ENCODE measurements around the gene CATSPER4. TPM values are rescaled to one million over a fixed set of nuclear protein-coding genes. Genes with fewer than 3 reads are reported as not detected.
A peak's percentile ranks its signal among the peaks of the same experiment; 100 is the strongest.

The CATSPER4 gene
- total and polyA plus RNA-seq, 4 experiments from 2014 or later = not detected

- Mint-ChIP-seq H3K4me1 (peaks cover 6 to 30% (median 14%) of the 10 kb centered on the region in 4 donors), H3K36me3 (no peaks in the 10 kb centered on the region), H3K4me3 (peak overlapping the region in 2 of 8 donors; percentile 11 to 46), H3K27me3 (no peaks in the 10 kb centered on the region), H3K9me3 (peaks cover 0 to 1% (median 0%) of the 10 kb centered on the region in 8 donors), H3K27ac (peak overlapping the region in 4 of 7 donors; percentile 8 to 43 (median 30))
- POLR2A ChIA-PET (ENCODE audit: partially characterized antibody) = no interaction called here
- DNase-seq = no peak
- Histone ChIP-seq H3K4me3 (ENCODE audit: low read length in 2 of 2) (no peak overlapping the region), H3K9me3 (ENCODE audit: control insufficient read depth in 1 of 2, low read length in 2 of 2) (no peaks in the 10 kb centered on the region), H3K36me3 (ENCODE audit: insufficient read depth, low read length) (no peaks in the 10 kb centered on the region), H3K27ac (ENCODE audit: low read depth, low read length) (no peak overlapping the region), H3K4me1 (ENCODE audit: insufficient read depth, low read length) (peaks cover 7% of the 10 kb centered on the region), H3K27me3 (ENCODE audit: insufficient read depth, low read length) (no peaks in the 10 kb centered on the region)
- CTCF ChIA-PET (ENCODE audit: partially characterized antibody) = interaction anchor here (1.5 to 4.6 kb wide), 3 partner anchors 12 to 43 kb away, joined by 4 to 37 read pairs (median 6); partner anchors contain the start of genes CEP85 and ZNF593
- intact Hi-C loops (cut with micrococcal nuclease) = no loop called here
These were observed 1.3 kb downstream of the CATSPER4 start for GRCh38 chr1:26191739-26192138.

GRCh38 chr1:26195805-26196204, 5.4 kb downstream of the CATSPER4 start:
- Histone ChIP-seq H3K4me3 (ENCODE audit: low read length in 2 of 2) (no peak overlapping the region), H3K9me3 (ENCODE audit: control insufficient read depth in 1 of 2, low read length in 2 of 2) (no peaks in the 10 kb centered on the region), H3K36me3 (ENCODE audit: insufficient read depth, low read length) (no peaks in the 10 kb centered on the region), H3K27me3 (ENCODE audit: insufficient read depth, low read length) (no peaks in the 10 kb centered on the region), H3K4me1 (ENCODE audit: insufficient read depth, low read length) (peaks cover 14% of the 10 kb centered on the region), H3K27ac (ENCODE audit: low read depth, low read length) (no peak overlapping the region)
- DNase-seq = no peak
- Mint-ChIP-seq H3K36me3 (no peaks in the 10 kb centered on the region), H3K27me3 (no peaks in the 10 kb centered on the region), H3K4me1 (peaks cover 11 to 37% (median 24%) of the 10 kb centered on the region in 4 donors), H3K9me3 (peaks cover 0 to 1% (median 0%) of the 10 kb centered on the region in 8 donors), H3K27ac (peak overlapping the region in 1 of 7 donors; percentile 29), H3K4me3 (no peak overlapping the region)
- intact Hi-C loops (cut with micrococcal nuclease) = no loop called here
- POLR2A ChIA-PET (ENCODE audit: partially characterized antibody) = no interaction called here
- CTCF ChIA-PET (ENCODE audit: partially characterized antibody) = interaction anchor here (0.6 to 0.8 kb wide), 3 partner anchors 23 to 36 kb away, joined by 4 to 8 read pairs (median 8); partner anchors contain the start of gene ZNF593

GRCh38 chr1:26197301-26197700, 6.9 kb downstream of the CATSPER4 start:
- DNase-seq = no peak
- CTCF ChIA-PET (ENCODE audit: partially characterized antibody) = no interaction called here
- H3K36me3 Mint-ChIP-seq = no peaks in the 10 kb centered on the region

GRCh38 chr1:26197813-26198212, 7.4 kb downstream of the CATSPER4 start:
- POLR2A ChIA-PET (ENCODE audit: partially characterized antibody) = interaction anchor here (0.9 kb wide), 1 partner anchor 28 kb away, joined by 3 read pairs; no protein-coding TSS in a partner anchor
- H3K4me1 ChIP-seq (ENCODE audit: insufficient read depth, low read length) = peaks cover 27% of the 10 kb centered on the region
- no peaks in the 10 kb centered on the region for H3K36me3 ChIP-seq (ENCODE audit: insufficient read depth, low read length)
- CTCF ChIA-PET (ENCODE audit: partially characterized antibody) = no interaction called here
- H3K4me3 ChIP-seq (ENCODE audit: low read length in 2 of 2) = no peak overlapping the region
- H3K4me1 Mint-ChIP-seq = peaks cover 21 to 42% (median 31%) of the 10 kb centered on the region in 4 donors
- H3K27me3 ChIP-seq (ENCODE audit: insufficient read depth, low read length) = no peaks in the 10 kb centered on the region
- no peak for DNase-seq
- intact Hi-C loops (cut with micrococcal nuclease) = no loop called here
- no peak overlapping the region for H3K27ac Mint-ChIP-seq
- H3K9me3 ChIP-seq (ENCODE audit: control insufficient read depth in 1 of 2, low read length in 2 of 2) = no peaks in the 10 kb centered on the region
- H3K27ac ChIP-seq (ENCODE audit: low read depth, low read length) = no peak overlapping the region
- no peak overlapping the region for H3K4me3 Mint-ChIP-seq
- no peaks in the 10 kb centered on the region for H3K36me3 Mint-ChIP-seq
- no peaks in the 10 kb centered on the region for H3K27me3 Mint-ChIP-seq
- no peaks in the 10 kb centered on the region for H3K9me3 Mint-ChIP-seq

More at GRCh38 chr1:26197301-26197700, 6.9 kb downstream of the CATSPER4 start:
- Histone ChIP-seq H3K36me3 (ENCODE audit: insufficient read depth, low read length) (no peaks in the 10 kb centered on the region), H3K9me3 (ENCODE audit: control insufficient read depth in 1 of 2, low read length in 2 of 2) (no peaks in the 10 kb centered on the region), H3K27ac (ENCODE audit: low read depth, low read length) (no peak overlapping the region), H3K4me3 (ENCODE audit: low read length in 2 of 2) (no peak overlapping the region), H3K27me3 (ENCODE audit: insufficient read depth, low read length) (no peaks in the 10 kb centered on the region), H3K4me1 (ENCODE audit: insufficient read depth, low read length) (peaks cover 22% of the 10 kb centered on the region)
- Mint-ChIP-seq H3K4me3 (no peak overlapping the region), H3K4me1 (peaks cover 17 to 40% (median 27%) of the 10 kb centered on the region in 4 donors), H3K27me3 (no peaks in the 10 kb centered on the region), H3K27ac (no peak overlapping the region), H3K9me3 (no peaks in the 10 kb centered on the region)
- POLR2A ChIA-PET (ENCODE audit: partially characterized antibody) = interaction anchor here (0.9 kb wide), 1 partner anchor 28 kb away, joined by 3 read pairs; no protein-coding TSS in a partner anchor
- intact Hi-C loops (cut with micrococcal nuclease) = no loop called here

GRCh38 chr1:26200413-26200812, 10.0 kb downstream of the CATSPER4 start:
- H3K36me3 Mint-ChIP-seq = no peaks in the 10 kb centered on the region
- Histone ChIP-seq H3K27me3 (ENCODE audit: insufficient read depth, low read length) (no peaks in the 10 kb centered on the region), H3K9me3 (ENCODE audit: control insufficient read depth in 1 of 2, low read length in 2 of 2) (no peaks in the 10 kb centered on the region), H3K4me1 (ENCODE audit: insufficient read depth, low read length) (peaks cover 32% of the 10 kb centered on the region), H3K27ac (ENCODE audit: low read depth, low read length) (no peak overlapping the region), H3K36me3 (ENCODE audit: insufficient read depth, low read length) (no peaks in the 10 kb centered on the region), H3K4me3 (ENCODE audit: low read length in 2 of 2) (no peak overlapping the region)
- peak overlapping the region in 6 of 7 donors; percentile 36 to 98 (median 89) for H3K27ac Mint-ChIP-seq
- ChIA-PET POLR2A (ENCODE audit: partially characterized antibody) (interaction anchor here (2.6 kb wide), 1 partner anchor 34 kb away, joined by 24 read pairs; the partner anchor contains the start of gene CEP85), CTCF (ENCODE audit: partially characterized antibody) (interaction anchor here (2.2 to 2.6 kb wide), 2 partner anchors 31 to 76 kb away, joined by 5 to 11 read pairs; partner anchors contain the start of gene ZNF593)
- intact Hi-C loops (cut with micrococcal nuclease) = no loop called here
- H3K4me3 Mint-ChIP-seq = peak overlapping the region in 3 of 8 donors; percentile 35 to 90 (median 64)
- H3K27me3 Mint-ChIP-seq = no peaks in the 10 kb centered on the region
- DNase-seq = no peak
- peaks cover 30 to 46% (median 37%) of the 10 kb centered on the region in 4 donors for H3K4me1 Mint-ChIP-seq
- no peaks in the 10 kb centered on the region for H3K9me3 Mint-ChIP-seq

GRCh38 chr1:26203642-26204318, 13.4 kb downstream of the CATSPER4 start:
- DNase-seq = no peak
- H3K4me3 Mint-ChIP-seq = no peak overlapping the region
- H3K4me1 Mint-ChIP-seq = peaks cover 30 to 46% (median 37%) of the 10 kb centered on the region in 4 donors
- Histone ChIP-seq H3K36me3 (ENCODE audit: insufficient read depth, low read length) (no peaks in the 10 kb centered on the region), H3K4me1 (ENCODE audit: insufficient read depth, low read length) (peaks cover 32% of the 10 kb centered on the region), H3K27me3 (ENCODE audit: insufficient read depth, low read length) (no peaks in the 10 kb centered on the region), H3K9me3 (ENCODE audit: control insufficient read depth in 1 of 2, low read length in 2 of 2) (no peaks in the 10 kb centered on the region), H3K27ac (ENCODE audit: low read depth, low read length) (no peak overlapping the region), H3K4me3 (ENCODE audit: low read length in 2 of 2) (no peak overlapping the region)
- no peaks in the 10 kb centered on the region for H3K9me3 Mint-ChIP-seq
- ChIA-PET CTCF (ENCODE audit: partially characterized antibody) (interaction anchor here (0.7 to 2.7 kb wide), 5 partner anchors 13 to 72 kb away, joined by 3 to 19 read pairs (median 5); partner anchors contain the start of genes CATSPER4, CEP85 and ZNF593), POLR2A (ENCODE audit: partially characterized antibody) (interaction anchor here (2.0 kb wide), 1 partner anchor 34 kb away, joined by 9 read pairs; the partner anchor contains the start of gene ZNF593)
- H3K27me3 Mint-ChIP-seq = no peaks in the 10 kb centered on the region
- H3K27ac Mint-ChIP-seq = peak overlapping the region in 5 of 7 donors; percentile 1 to 98 (median 76)
- intact Hi-C loops (cut with micrococcal nuclease) = loop anchor here (2.0 kb wide), 1 partner anchor 31 kb away; the partner anchor contains the start of gene CEP85
- H3K36me3 Mint-ChIP-seq = no peaks in the 10 kb centered on the region
